ENCODE results near the gene TM7SF2.

- no peak for TF ChIP-seq CTCF (IDR thresholded peaks at IDR 0.05 in 4 of 5, conservative IDR thresholded peaks at IDR 0.05 in 1 of 5)
- TF ChIP-seq POLR2A (IDR thresholded peaks at IDR 0.05) = no peak
Observed at GRCh38 chr11:65134952-65135632, 23.4 kb downstream of the TM7SF2 start.

All from gastrocnemius medialis (tissue), 4 donors.